ENCODE measurements around the gene CEBPE.

CEBPE gene

GRCh38 chr14:23128969-23129758, 10.1 kb upstream of the CEBPE start:
- Histone ChIP-seq H3K27me3 (ENCODE audit: control insufficient read depth, insufficient read depth, low read length) (no peaks in the 10 kb centered on the region), H3K27ac (ENCODE audit: low read length) (no peak overlapping the region), H3K9ac (ENCODE audit: low read length) (no peak overlapping the region), H3K4me3 (ENCODE audit: low read length) (no peak overlapping the region), H3K4me1 (ENCODE audit: control insufficient read depth, low read depth, low read length) (peaks cover 4% of the 10 kb centered on the region), H3K9me3 (ENCODE audit: control insufficient read depth, low read depth, low read length) (no peaks in the 10 kb centered on the region), H3K36me3 (ENCODE audit: control insufficient read depth, low read depth, low read length) (peaks cover 44% of the 10 kb centered on the region)

DNA sequence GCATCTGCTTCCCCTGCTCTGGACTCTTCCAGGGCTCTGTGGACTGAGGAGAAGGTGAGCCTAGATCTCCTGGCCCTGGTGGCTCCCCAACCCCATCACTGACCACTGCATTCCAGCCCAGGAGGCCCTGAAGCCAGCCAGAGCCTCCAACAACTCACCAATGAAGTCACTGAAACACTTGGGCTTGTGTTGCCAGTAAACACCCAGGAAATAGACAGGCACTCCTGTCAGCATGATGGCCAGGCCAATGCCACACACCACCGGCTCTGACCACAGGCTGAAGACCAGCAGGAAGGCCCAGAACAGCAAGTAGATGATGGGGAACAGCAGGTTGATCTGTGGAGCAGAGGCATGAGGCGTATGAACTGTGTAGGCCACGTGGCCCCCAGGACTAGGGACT, 8.8 kb upstream of the CEBPE start:
- Histone ChIP-seq H3K9ac (ENCODE audit: low read length) (no peak overlapping the region), H3K27ac (ENCODE audit: low read length) (no peak overlapping the region), H3K4me1 (ENCODE audit: control insufficient read depth, low read depth, low read length) (peaks cover 7% of the 10 kb centered on the region), H3K36me3 (ENCODE audit: control insufficient read depth, low read depth, low read length) (peaks cover 44% of the 10 kb centered on the region), H3K27me3 (ENCODE audit: control insufficient read depth, insufficient read depth, low read length) (no peaks in the 10 kb centered on the region), H3K9me3 (ENCODE audit: control insufficient read depth, low read depth, low read length) (no peaks in the 10 kb centered on the region), H3K4me3 (ENCODE audit: low read length) (no peak overlapping the region)

DNA sequence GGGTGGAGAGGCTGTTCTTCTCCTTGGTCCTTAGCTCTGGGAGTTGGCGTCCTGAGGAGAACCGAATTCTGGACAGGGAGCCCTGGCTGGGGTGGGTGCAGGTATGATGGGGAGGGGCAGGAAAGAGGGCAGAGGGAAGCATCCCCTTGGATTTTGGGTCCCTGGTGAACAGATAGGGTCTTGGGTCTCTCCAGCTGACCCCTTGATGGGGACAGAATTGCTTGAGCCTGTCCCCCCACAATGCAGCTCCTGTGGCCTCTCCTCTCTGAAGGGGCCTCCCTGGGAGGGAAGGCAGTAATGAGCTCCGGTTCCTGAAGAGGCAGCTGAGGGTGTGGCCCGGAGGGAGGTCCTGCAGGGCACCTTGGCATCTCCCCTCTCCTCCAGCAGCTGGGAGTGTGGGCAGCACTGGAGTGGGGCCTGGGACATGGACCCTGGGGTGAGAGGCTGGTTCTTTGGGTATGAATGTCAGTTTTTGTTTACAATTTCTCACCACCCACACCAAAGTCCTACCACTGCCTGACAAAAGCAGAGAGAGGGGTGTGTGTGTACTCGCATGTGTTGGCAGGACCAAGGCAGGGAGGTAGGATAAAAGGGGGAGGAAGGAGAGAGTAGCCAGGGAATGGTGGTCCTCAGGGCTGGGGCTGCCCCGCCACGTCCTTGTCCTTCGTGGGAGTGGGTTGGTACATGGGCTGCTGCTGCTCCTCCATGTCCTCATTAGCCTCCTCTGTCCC, 7.7 kb upstream of the CEBPE start:
- Histone ChIP-seq H3K4me3 (ENCODE audit: low read length) (no peak overlapping the region), H3K27ac (ENCODE audit: low read length) (no peak overlapping the region), H3K36me3 (ENCODE audit: control insufficient read depth, low read depth, low read length) (peaks cover 44% of the 10 kb centered on the region), H3K4me1 (ENCODE audit: control insufficient read depth, low read depth, low read length) (peaks cover 7% of the 10 kb centered on the region), H3K9me3 (ENCODE audit: control insufficient read depth, low read depth, low read length) (no peaks in the 10 kb centered on the region), H3K27me3 (ENCODE audit: control insufficient read depth, insufficient read depth, low read length) (no peaks in the 10 kb centered on the region), H3K9ac (ENCODE audit: low read length) (no peak overlapping the region)

GRCh38 chr14:23125933-23126524, 7.0 kb upstream of the CEBPE start:
- no peak overlapping the region for H3K27ac ChIP-seq (ENCODE audit: low read length)
- H3K4me3 ChIP-seq (ENCODE audit: low read length), result no peak overlapping the region
- no peaks in the 10 kb centered on the region for H3K27me3 ChIP-seq (ENCODE audit: control insufficient read depth, insufficient read depth, low read length)
- H3K36me3 ChIP-seq (ENCODE audit: control insufficient read depth, low read depth, low read length), result peaks cover 37% of the 10 kb centered on the region
- H3K9me3 ChIP-seq (ENCODE audit: control insufficient read depth, low read depth, low read length), result no peaks in the 10 kb centered on the region
- H3K9ac ChIP-seq (ENCODE audit: low read length), result no peak overlapping the region
- H3K4me1 ChIP-seq (ENCODE audit: control insufficient read depth, low read depth, low read length), result peaks cover 11% of the 10 kb centered on the region

- H3K4me1 ChIP-seq (ENCODE audit: control insufficient read depth, low read depth, low read length), result peaks cover 14% of the 10 kb centered on the region
- H3K27ac ChIP-seq (ENCODE audit: low read length), result no peak overlapping the region
- no peak overlapping the region for H3K4me3 ChIP-seq (ENCODE audit: low read length)
- H3K9me3 ChIP-seq (ENCODE audit: control insufficient read depth, low read depth, low read length), result no peaks in the 10 kb centered on the region
- no peaks in the 10 kb centered on the region for H3K27me3 ChIP-seq (ENCODE audit: control insufficient read depth, insufficient read depth, low read length)
- peaks cover 27% of the 10 kb centered on the region for H3K36me3 ChIP-seq (ENCODE audit: control insufficient read depth, low read depth, low read length)
- no peak overlapping the region for H3K9ac ChIP-seq (ENCODE audit: low read length)
These were observed 6.0 kb upstream of the CEBPE start for GRCh38 chr14:23125011-23125410.

GRCh38 chr14:23124337-23124954, 5.4 kb upstream of the CEBPE start:
- H3K27me3 ChIP-seq (ENCODE audit: control insufficient read depth, insufficient read depth, low read length), result no peaks in the 10 kb centered on the region
- no peak overlapping the region for H3K4me3 ChIP-seq (ENCODE audit: low read length)
- H3K9ac ChIP-seq (ENCODE audit: low read length), result no peak overlapping the region
- H3K9me3 ChIP-seq (ENCODE audit: control insufficient read depth, low read depth, low read length), result no peaks in the 10 kb centered on the region
- peaks cover 14% of the 10 kb centered on the region for H3K4me1 ChIP-seq (ENCODE audit: control insufficient read depth, low read depth, low read length)
- peaks cover 21% of the 10 kb centered on the region for H3K36me3 ChIP-seq (ENCODE audit: control insufficient read depth, low read depth, low read length)
- H3K27ac ChIP-seq (ENCODE audit: low read length), result no peak overlapping the region

- no peak overlapping the region for H3K27ac ChIP-seq (ENCODE audit: low read length)
- H3K9me3 ChIP-seq (ENCODE audit: control insufficient read depth, low read depth, low read length), result no peaks in the 10 kb centered on the region
- peaks cover 12% of the 10 kb centered on the region for H3K36me3 ChIP-seq (ENCODE audit: control insufficient read depth, low read depth, low read length)
- H3K9ac ChIP-seq (ENCODE audit: low read length), result no peak overlapping the region
- H3K4me3 ChIP-seq (ENCODE audit: low read length), result no peak overlapping the region
- peaks cover 18% of the 10 kb centered on the region for H3K4me1 ChIP-seq (ENCODE audit: control insufficient read depth, low read depth, low read length)
- H3K27me3 ChIP-seq (ENCODE audit: control insufficient read depth, insufficient read depth, low read length), result no peaks in the 10 kb centered on the region
These were observed 4.4 kb upstream of the CEBPE start for GRCh38 chr14:23123419-23123818.

GRCh38 chr14:23122086-23122485, 3.0 kb upstream of the CEBPE start:
- peaks cover 4% of the 10 kb centered on the region for H3K36me3 ChIP-seq (ENCODE audit: control insufficient read depth, low read depth, low read length)
- H3K9me3 ChIP-seq (ENCODE audit: control insufficient read depth, low read depth, low read length), result no peaks in the 10 kb centered on the region
- H3K4me3 ChIP-seq (ENCODE audit: low read length), result no peak overlapping the region
- H3K4me1 ChIP-seq (ENCODE audit: control insufficient read depth, low read depth, low read length), result peaks cover 18% of the 10 kb centered on the region
- H3K9ac ChIP-seq (ENCODE audit: low read length), result no peak overlapping the region
- H3K27ac ChIP-seq (ENCODE audit: low read length), result no peak overlapping the region
- no peaks in the 10 kb centered on the region for H3K27me3 ChIP-seq (ENCODE audit: control insufficient read depth, insufficient read depth, low read length)

DNA sequence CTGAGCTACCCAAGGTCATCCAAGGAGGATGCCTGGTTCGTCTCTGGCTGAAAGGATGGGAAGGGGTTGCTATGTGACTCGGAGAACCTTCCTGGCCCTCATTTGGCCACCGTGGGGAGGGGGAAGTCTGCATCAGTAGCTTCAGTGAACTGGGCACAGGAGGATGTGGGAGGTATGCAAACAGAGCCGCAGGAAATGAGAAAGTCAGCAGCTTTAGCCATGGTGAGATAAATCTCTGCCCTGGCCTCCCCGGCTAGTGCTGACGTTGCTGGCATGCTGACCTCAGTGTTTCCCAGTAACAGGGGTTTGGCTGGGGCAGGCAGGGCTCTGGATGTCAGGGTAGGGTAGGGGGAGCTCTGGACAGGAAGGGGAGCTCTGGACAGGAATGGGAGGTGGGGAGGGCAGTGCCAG, 2.3 kb upstream of the CEBPE start:
- Histone ChIP-seq H3K4me1 (ENCODE audit: control insufficient read depth, low read depth, low read length) (peaks cover 18% of the 10 kb centered on the region), H3K36me3 (ENCODE audit: control insufficient read depth, low read depth, low read length) (no peaks in the 10 kb centered on the region), H3K4me3 (ENCODE audit: low read length) (no peak overlapping the region), H3K27ac (ENCODE audit: low read length) (no peak overlapping the region), H3K9me3 (ENCODE audit: control insufficient read depth, low read depth, low read length) (no peaks in the 10 kb centered on the region), H3K27me3 (ENCODE audit: control insufficient read depth, insufficient read depth, low read length) (no peaks in the 10 kb centered on the region), H3K9ac (ENCODE audit: low read length) (no peak overlapping the region)

DNA sequence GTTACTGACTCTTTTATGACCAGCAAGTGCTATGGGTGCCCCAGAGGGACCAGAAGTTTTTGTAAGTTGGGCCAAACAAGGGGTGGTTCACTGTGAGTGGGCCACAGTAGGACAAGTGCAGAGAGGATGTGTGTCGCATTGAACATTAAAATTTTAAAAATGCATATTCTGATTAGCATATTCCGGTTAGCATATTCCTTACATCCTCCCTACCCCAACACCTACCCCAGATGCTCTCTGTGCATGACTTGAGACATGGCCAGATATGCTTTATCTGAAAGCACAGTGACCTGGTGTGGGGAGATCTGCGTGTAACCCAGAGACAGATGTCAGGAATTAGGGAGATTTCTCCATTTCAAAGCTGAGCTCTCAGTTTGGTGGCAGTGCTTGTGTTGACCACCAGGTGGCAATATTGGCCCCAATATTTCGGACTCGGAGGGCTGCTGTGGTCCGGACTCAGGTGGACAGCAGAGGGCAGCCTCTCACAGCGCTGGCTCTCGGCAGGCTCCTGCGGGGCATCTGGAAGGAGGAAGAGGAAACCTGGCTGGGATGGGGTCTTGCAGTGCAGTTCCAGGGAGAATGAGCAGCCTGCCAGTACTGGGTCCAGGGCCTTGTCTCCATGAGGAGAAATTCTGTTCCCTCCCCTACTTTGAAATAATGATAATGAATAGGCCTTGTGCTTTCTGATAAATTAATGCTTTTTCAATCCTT, 1.6 kb upstream of the CEBPE start:
- no peak overlapping the region for H3K9ac ChIP-seq (ENCODE audit: low read length)
- H3K27ac ChIP-seq (ENCODE audit: low read length), result no peak overlapping the region

More for the DNA sequence above, 1.6 kb upstream of the CEBPE start:
- Histone ChIP-seq H3K4me3 (ENCODE audit: low read length) (no peak overlapping the region), H3K27me3 (ENCODE audit: control insufficient read depth, insufficient read depth, low read length) (no peaks in the 10 kb centered on the region), H3K9me3 (ENCODE audit: control insufficient read depth, low read depth, low read length) (no peaks in the 10 kb centered on the region), H3K36me3 (ENCODE audit: control insufficient read depth, low read depth, low read length) (no peaks in the 10 kb centered on the region), H3K4me1 (ENCODE audit: control insufficient read depth, low read depth, low read length) (peaks cover 14% of the 10 kb centered on the region)
